Pancreas (tissue), 10 donors: ENCODE data around the gene APOF. TPM values are rescaled to one million over a fixed set of nuclear protein-coding genes. Genes with fewer than 3 reads are reported as not detected.
"Not testable (repeated sequence)": the region's sequence is repeated elsewhere in the genome, so short reads cannot be mapped to it uniquely, and the experiment has no call there.

Experiments
- ATAC-seq, 4 donors: fragments of 200-7000 bp; cut with Tn5 transposase; one replicate each; pipeline versions ENCODE4 v1.8.0 to v1.9.1; 2020; ENCODE audit warnings: mild to moderate bottlenecking in 4 of 4, moderate library complexity in 4 of 4
- DNase-seq, 6 donors: peaks; one replicate each; pipeline ENCODE4 v3.0.0-alpha.2; 2020
- FAIRE-seq: peaks from 2 replicates; lab custom pipeline; 2012; peaks lifted over from hg19 to GRCh38; lab: Jason Lieb, UNC
- H3K27ac ChIP-seq, 4 donors: fragments of 200-600 bp; sonication (generic); 1 replicate in 3 of 4; 2 replicates in 1 of 4; pipeline versions ENCODE4 v1.5.0 to v1.8.0; 2020
- H3K27me3 ChIP-seq, 4 donors: fragments of 200-600 bp; one replicate each; pipeline ENCODE4 v1.8.0; 2021
- H3K36me3 ChIP-seq, 3 donors: fragments of 200-600 bp; sonication (generic) in 1 of 3; one replicate each; pipeline versions ENCODE4 v1.5.0 to v1.8.0; 2020 to 2021
- H3K4me1 ChIP-seq, 3 donors: fragments of 200-600 bp; one replicate each; pipeline ENCODE4 v1.8.0; 2021
- H3K4me3 ChIP-seq, 4 donors: fragments of 200-600 bp; sonication (generic) in 2 of 4; one replicate each; pipeline versions ENCODE4 v1.5.0 to v1.8.0; 2020 to 2021
- H3K9me3 ChIP-seq, 4 donors: fragments of 200-600 bp; one replicate each; pipeline ENCODE4 v1.8.0; 2021
- CTCF ChIP-seq, 4 donors: fragments of 200-600 bp; sonication (generic) in 3 of 4; IDR thresholded peaks; one replicate each; pipeline versions ENCODE4 v1.5.0 to v1.8.0; 2021; ENCODE audit warnings: antibody characterized with exemption in 4 of 4
- WGBS, 2 donors: extraction: QIAGEN DNeasy Blood & Tissue Kit; methylation state at CpG; one replicate each; pipeline ENCODE4 v1.1.7; 2013; 5-methylcytosine and 5-hydroxymethylcytosine counted together
- intact Hi-C, 3 donors: fragments of 100-400 bp; cut with DNase I; formaldehyde crosslinking; loops; one replicate each; pipeline versions ENCODE4 v1.11.1 to v1.14.2; 2022
- polyA plus RNA-seq, 2 donors: library from polyadenylated mRNA; stranded (reverse); fragments of 200-250 nt; gene quantifications; one replicate each; pipeline ENCODE4 v1.2.3, GENCODE V29; 2013
- total RNA-seq, 6 donors: library from RNA; stranded (reverse); fragmentation: NEBNext Ultra II Directional in 4 of 6; extraction: Animal tissue kit (Norgen Biotek cat#: 25700) in 4 of 6; gene quantifications; one replicate each; pipeline versions ENCODE4 v1.2.1 to v1.2.4, GENCODE V29; 2021 to 2023
- donor health status: healthy with polysubstance abuse.
- donor health status: DM: no; HTN: no; CAD: no; lungs with moderate emphysema.
- donor health status: DM: no; HTN: no; CAD: no.
- donor health status: control.
- donor health status: control.
- donor health status: Bipolar disorder and iron deficiency.
- donor health status: DM: yes; HTN: yes; CAD: no.
- donor health status: DM: no; HTN: no; CAD: no.
- donor health status: DM: no; HTN: no; CAD: no.
- donor health status: DM: yes; HTN: yes; CAD: no.

Gene APOF
- total RNA-seq (under 1 TPM in 1 of 6 donors, not detected in 5; 0.13 TPM), polyA plus RNA-seq (under 1 TPM in 1 of 2 donors, not detected in 1; 0.05 TPM)

- intact Hi-C loops, result loop anchor here in 1 of 3 donors (10.0 kb wide), 1 partner anchor 72 kb away; no protein-coding TSS in a partner anchor
- no peaks in the 10 kb centered on the region for H3K9me3 ChIP-seq
- H3K4me1 ChIP-seq, result peaks cover 0 to 8% (median 6%) of the 10 kb centered on the region in 3 donors
- WGBS, 2 donors, result 89 to 93% methylated on average over 10 of the region's 10 CpGs
- H3K27me3 ChIP-seq, result no peaks in the 10 kb centered on the region
- H3K4me3 ChIP-seq, result no peak within 1 kb of the TSS
- no peak for DNase-seq
- H3K27ac ChIP-seq, result no peak within 1 kb of the TSS
- ATAC-seq, result no peak
- H3K36me3 ChIP-seq, result no peaks in the 10 kb centered on the region
- TF ChIP-seq CTCF (IDR thresholded peaks at IDR 0.05), result no peak
- no peak for FAIRE-seq
Measured at GRCh38 chr12:56362130-56363059, at the start of gene APOF. Gene APOF (minus strand): TSS chr12:56362857. CDS start chr12:56362745, 112 bp downstream.

- no peaks in the 10 kb centered on the region for H3K27me3 ChIP-seq
- DNase-seq (no peak), FAIRE-seq (no peak), ATAC-seq (peak in 1 of 4 donors; percentile 22)
- H3K4me1 ChIP-seq, result no peaks in the 10 kb centered on the region
- no peaks in the 10 kb centered on the region for H3K36me3 ChIP-seq
- intact Hi-C loops, result no loop called here
- H3K27ac ChIP-seq, result no peak overlapping the region
- WGBS, 2 donors, result 77 to 79% methylated on average over 6 of the region's 6 CpGs
- H3K9me3 ChIP-seq, result no peaks in the 10 kb centered on the region
- TF ChIP-seq CTCF (IDR thresholded peaks at IDR 0.05), result no peak
- H3K4me3 ChIP-seq, result no peak overlapping the region
Measured at GRCh38 chr12:56411781-56412639, 49.4 kb upstream of the APOF start.

DNA sequence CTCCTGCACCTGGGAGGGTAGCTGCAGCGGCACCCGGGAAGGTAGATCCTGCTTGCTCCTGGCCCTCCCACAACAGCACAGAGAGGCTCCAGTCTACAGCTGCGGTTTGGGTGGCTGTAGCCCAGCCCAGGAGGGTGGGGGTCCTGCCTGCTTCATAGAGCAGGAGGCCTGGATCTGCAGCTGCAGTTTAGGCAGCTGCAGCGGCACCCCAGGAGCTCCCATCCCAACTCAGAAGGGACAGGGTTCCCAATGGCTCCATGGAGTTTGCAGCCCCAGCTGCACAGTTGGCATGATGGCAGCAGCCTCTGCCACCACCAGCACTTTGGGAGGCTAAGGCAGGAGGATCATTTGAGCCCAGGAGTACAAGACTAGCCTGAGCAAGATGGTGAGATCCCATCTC lies 48.1 kb upstream of the APOF start:
- intact Hi-C loops, result no loop called here
- Histone ChIP-seq H3K27me3 (no peaks in the 10 kb centered on the region), H3K4me3 (no peak overlapping the region), H3K27ac (no peak overlapping the region), H3K36me3 (no peaks in the 10 kb centered on the region), H3K9me3 (no peaks in the 10 kb centered on the region), H3K4me1 (no peaks in the 10 kb centered on the region)
- DNase-seq (no peak), FAIRE-seq (no peak), ATAC-seq (no peak)
- TF ChIP-seq CTCF (IDR thresholded peaks at IDR 0.05), result no peak
- WGBS, 2 donors, result 91 to 95% methylated on average over 4 of the region's 4 CpGs

DNA sequence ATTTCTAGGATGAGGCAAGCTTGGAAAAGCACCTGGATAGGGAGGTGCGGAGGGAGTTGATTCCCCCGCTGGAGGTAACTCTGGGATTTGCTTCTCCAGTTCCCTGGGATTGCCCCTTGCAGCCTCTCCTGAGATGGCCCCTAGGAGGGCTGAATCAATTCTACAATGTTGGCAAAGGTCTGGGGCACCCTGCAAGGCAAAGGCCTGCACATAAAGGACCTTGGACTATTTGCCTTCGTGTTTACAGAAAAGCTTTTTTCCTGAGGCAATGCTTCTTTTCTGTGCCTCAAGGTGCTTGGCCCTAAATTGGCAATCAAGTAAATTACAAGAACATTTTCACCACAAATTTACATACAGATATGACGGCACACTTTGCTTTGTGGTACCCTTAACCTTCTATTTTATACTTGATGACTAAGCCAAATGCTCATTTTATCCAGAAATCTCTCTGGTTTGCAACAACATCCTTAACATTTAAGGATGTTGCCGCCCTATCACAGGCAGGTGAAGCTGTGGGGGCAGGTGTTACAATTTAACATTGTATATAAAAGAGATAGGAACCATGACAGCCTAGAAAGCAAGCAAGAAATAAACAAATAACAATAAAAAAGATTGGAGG lies 46.3 kb upstream of the APOF start:
- DNase-seq (no peak), FAIRE-seq (no peak), ATAC-seq (no peak)
- no peaks in the 10 kb centered on the region for H3K27me3 ChIP-seq
- H3K9me3 ChIP-seq, result no peaks in the 10 kb centered on the region
- H3K4me3 ChIP-seq, result no peak overlapping the region
- H3K36me3 ChIP-seq, result no peaks in the 10 kb centered on the region
- intact Hi-C loops, result no loop called here
- H3K4me1 ChIP-seq, result no peaks in the 10 kb centered on the region
- WGBS, 2 donors, result 84 to 85% methylated on average over 5 of the region's 5 CpGs
- H3K27ac ChIP-seq, result no peak overlapping the region
- no peak for TF ChIP-seq CTCF (IDR thresholded peaks at IDR 0.05)

DNA sequence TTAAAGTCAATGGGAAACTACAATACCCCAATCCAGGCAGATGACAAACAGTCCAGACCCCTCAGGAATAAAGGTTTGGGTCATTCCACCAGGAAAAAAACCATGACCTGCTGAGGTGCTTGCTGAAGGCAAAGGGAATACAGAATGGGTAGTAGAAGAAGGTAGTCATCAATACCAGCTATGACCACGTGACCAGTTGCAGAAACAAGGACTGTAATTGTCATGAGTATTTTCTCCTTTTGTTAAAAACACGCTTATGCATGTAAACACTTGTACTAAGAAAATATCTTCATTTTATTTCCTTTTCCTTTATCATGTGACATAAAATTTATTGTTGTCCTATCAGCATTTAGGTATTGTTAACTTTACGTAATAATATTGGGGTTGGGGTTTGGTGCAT lies 41.6 kb upstream of the APOF start:
- H3K4me1 ChIP-seq, intact Hi-C loops, H3K27ac ChIP-seq, ATAC-seq, H3K9me3 ChIP-seq, H3K36me3 ChIP-seq, DNase-seq, H3K4me3 ChIP-seq, H3K27me3 ChIP-seq, FAIRE-seq: not testable (repeated sequence)
- WGBS, 2 donors, result 88 to 94% methylated on average over 3 of the region's 3 CpGs

DNA sequence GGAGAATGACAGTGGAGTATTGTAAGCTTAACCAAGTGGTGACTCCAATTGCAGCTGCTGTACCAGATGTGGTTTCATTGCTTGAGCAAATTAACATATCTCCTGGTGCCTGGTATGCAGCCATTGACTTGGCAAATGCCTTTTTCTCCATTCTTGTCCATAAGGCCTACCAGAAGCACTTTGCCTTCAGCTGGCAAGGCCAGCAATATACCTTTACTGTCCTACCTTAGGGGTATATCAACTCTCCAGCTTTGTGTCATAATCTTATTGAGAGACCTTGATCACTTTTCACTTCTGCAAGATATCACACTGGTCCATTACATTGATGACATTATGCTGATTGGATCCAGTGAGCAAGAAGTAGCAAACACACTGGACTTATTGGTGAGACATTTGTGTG lies 39.0 kb upstream of the APOF start:
- H3K4me1 ChIP-seq, H3K4me3 ChIP-seq, ATAC-seq, H3K36me3 ChIP-seq, H3K27ac ChIP-seq, DNase-seq, H3K27me3 ChIP-seq, intact Hi-C loops, FAIRE-seq, H3K9me3 ChIP-seq: not testable (repeated sequence)

DNA sequence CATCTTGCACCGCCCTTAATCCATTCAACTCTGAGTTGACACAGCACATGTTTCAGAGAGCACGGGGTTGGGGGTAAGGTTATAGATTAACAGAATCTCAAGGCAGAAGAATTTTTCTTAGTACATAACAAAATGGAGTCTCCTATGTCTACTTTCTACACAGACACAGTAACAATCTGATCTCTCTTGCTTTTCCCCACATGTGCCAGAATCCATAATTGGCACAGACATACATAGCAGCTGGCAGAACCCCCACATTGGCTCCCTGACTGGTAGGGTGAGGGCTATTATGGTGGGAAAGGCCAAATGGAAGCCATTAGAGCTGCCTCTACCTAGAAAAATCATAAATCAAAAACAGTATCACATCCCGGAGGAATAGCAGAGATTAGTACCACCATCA lies 38.5 kb upstream of the APOF start:
- H3K27ac ChIP-seq, H3K27me3 ChIP-seq, H3K4me3 ChIP-seq, H3K4me1 ChIP-seq, H3K36me3 ChIP-seq, FAIRE-seq, intact Hi-C loops, H3K9me3 ChIP-seq: not testable (repeated sequence)
- ATAC-seq (peak in 1 of 4 donors; percentile 42), DNase-seq (peak in 2 of 6 donors; percentile 22 to 26)
- 12 to 17% methylated on average over 1 of the region's 3 CpGs for WGBS, 2 donors
